ENCODE data around the gene ORAI3. TPM values are rescaled to one million over a fixed set of nuclear protein-coding genes. Genes with fewer than 3 reads are reported as not detected.

Gene ORAI3
- total RNA-seq, 2 experiments from 2014 or later, result 7.6 to 10.9 TPM

GRCh38 chr16:30953511-30954124, 4.8 kb downstream of the ORAI3 start:
- no peak overlapping the region for H3K27ac Mint-ChIP-seq
- ATAC-seq (peak; percentile 25), DNase-seq (peak; percentile 86)
- H3K4me3 Mint-ChIP-seq, result no peak overlapping the region
- ChIA-PET CTCF (interaction anchor here (0.6 to 3.5 kb wide), 26 partner anchors 9 to 915 kb away, joined by 3 to 50 read pairs (median 5); partner anchors contain the start of genes ARMC5, HSD3B7, KAT8 and ZNF646), POLR2A (interaction anchor here (0.6 to 2.1 kb wide), 8 partner anchors 10 to 229 kb away, joined by 3 to 8 read pairs (median 4); partner anchors contain the start of genes ZNF646 and ZNF668)
- H3K36me3 Mint-ChIP-seq (ENCODE audit: low read depth), result peaks cover 3% of the 10 kb centered on the region
- H3K27me3 Mint-ChIP-seq, result no peaks in the 10 kb centered on the region
- TF ChIP-seq CTCF (IDR thresholded peaks at IDR 0.05), result peak; percentile 93
- intact Hi-C loops (cut with micrococcal nuclease), result no loop called here
- peaks cover 31% of the 10 kb centered on the region for H3K4me1 Mint-ChIP-seq (ENCODE audit: low read depth)
- no peaks in the 10 kb centered on the region for H3K9me3 Mint-ChIP-seq

GRCh38 chr16:30954993-30955392, 6.1 kb downstream of the ORAI3 start:
- ChIA-PET POLR2A (no interaction called here), CTCF (interaction anchor here (1.2 to 3.5 kb wide), 7 partner anchors 13 to 505 kb away, joined by 3 to 50 read pairs (median 6); partner anchors contain the start of gene ARMC5)
- ATAC-seq (no peak), DNase-seq (no peak)
- no peaks in the 10 kb centered on the region for H3K9me3 Mint-ChIP-seq
- H3K36me3 Mint-ChIP-seq (ENCODE audit: low read depth), result peaks cover 15% of the 10 kb centered on the region
- no peak for TF ChIP-seq CTCF (IDR thresholded peaks at IDR 0.05)
- intact Hi-C loops (cut with micrococcal nuclease), result no loop called here
- H3K27ac Mint-ChIP-seq, result no peak overlapping the region
- peaks cover 38% of the 10 kb centered on the region for H3K4me1 Mint-ChIP-seq (ENCODE audit: low read depth)
- H3K4me3 Mint-ChIP-seq, result no peak overlapping the region
- H3K27me3 Mint-ChIP-seq, result no peaks in the 10 kb centered on the region

- CTCF ChIA-PET, result interaction anchor here (1.1 to 2.9 kb wide), 2 partner anchors 15 to 201 kb away, joined by 4 to 13 read pairs; no protein-coding TSS in a partner anchor
- no peak for TF ChIP-seq CTCF (IDR thresholded peaks at IDR 0.05)
Measured at GRCh38 chr16:30956601-30957455, 8.0 kb downstream of the ORAI3 start.

GRCh38 chr16:30957456-30958174, 8.7 kb downstream of the ORAI3 start, which contains the start of gene SETD1A:
Gene SETD1A, plus strand, starts transcription at chr16:30957754. Its CDS starts 978 bp downstream, at chr16:30958732.
- ATAC-seq (peak; percentile 88), DNase-seq (peak; percentile 98)
- H3K4me3 Mint-ChIP-seq, result peak within 1 kb of the TSS; percentile 89
- intact Hi-C loops (cut with micrococcal nuclease), result no loop called here
- TF ChIP-seq CTCF (IDR thresholded peaks at IDR 0.05), result no peak
- H3K9me3 Mint-ChIP-seq, result no peaks in the 10 kb centered on the region
- CTCF ChIA-PET, result interaction anchor here (0.6 to 1.1 kb wide), 3 partner anchors 15 to 137 kb away, joined by 3 to 4 read pairs (median 4); partner anchors contain the start of gene VKORC1
- H3K36me3 Mint-ChIP-seq (ENCODE audit: low read depth), result peaks cover 33% of the 10 kb centered on the region
- H3K27me3 Mint-ChIP-seq, result no peaks in the 10 kb centered on the region
- POLR2A ChIA-PET, result interaction anchor here (1.1 to 1.3 kb wide), 2 partner anchors 222 to 501 kb away, joined by 3 to 5 read pairs; partner anchors contain the start of gene FUS
- H3K4me1 Mint-ChIP-seq (ENCODE audit: low read depth), result peaks cover 37% of the 10 kb centered on the region
- peak within 1 kb of the TSS; percentile 99 for H3K27ac Mint-ChIP-seq

More at GRCh38 chr16:30956601-30957455, 8.0 kb downstream of the ORAI3 start:
- intact Hi-C loops (cut with micrococcal nuclease), result no loop called here
- Mint-ChIP-seq H3K4me3 (peak overlapping the region; percentile 89), H3K9me3 (no peaks in the 10 kb centered on the region), H3K27ac (peak overlapping the region; percentile 99), H3K36me3 (ENCODE audit: low read depth) (peaks cover 30% of the 10 kb centered on the region), H3K27me3 (no peaks in the 10 kb centered on the region), H3K4me1 (ENCODE audit: low read depth) (peaks cover 37% of the 10 kb centered on the region)
- POLR2A ChIA-PET, result interaction anchor here (0.5 to 1.3 kb wide), 3 partner anchors 59 to 502 kb away, joined by 3 to 5 read pairs (median 3); partner anchors contain the start of gene FUS
- DNase-seq (peak; percentile 95), ATAC-seq (peak; percentile 83)
